HepG2 (cell line): ENCODE data around the gene YKT6. TPM values are rescaled to one million over a fixed set of nuclear protein-coding genes. Genes with fewer than 3 reads are reported as not detected.

Experiments
- AKAP8 ChIP-seq: sonication (generic); formaldehyde crosslinking; IDR thresholded peaks from 2 replicates; pipeline ENCODE4 v1.5.1; 2020; ENCODE audit warnings: mild to moderate bottlenecking, missing genetic modification reagents
- HDAC2 ChIP-seq: sonication (generic); formaldehyde crosslinking; IDR thresholded peaks from 2 replicates; pipeline ENCODE4 v1.4.0; 2020; ENCODE audit warnings: missing genetic modification reagents
- NFYC ChIP-seq: IDR thresholded peaks from 2 replicates; pipeline ENCODE4 v1.6.1; 2016; ENCODE audit warnings: missing genetic modification reagents, missing compliant biosample characterization
- PHF8 ChIP-seq: sonication (generic); formaldehyde crosslinking; IDR thresholded peaks from 2 replicates; pipeline ENCODE4 v1.5.0; 2020; ENCODE audit warnings: missing genetic modification reagents
- SNAPC2 ChIP-seq: sonication (generic); formaldehyde crosslinking; IDR thresholded peaks from 2 replicates; pipeline ENCODE4 v1.8.1; 2022; ENCODE audit warnings: mild to moderate bottlenecking, missing genetic modification reagents
- TSC22D2 ChIP-seq: sonication (generic); formaldehyde crosslinking; IDR thresholded peaks from 2 replicates; pipeline ENCODE4 v1.5.1; 2020; ENCODE audit warnings: missing genetic modification reagents, mild to moderate bottlenecking, borderline replicate concordance
- ZNF503 ChIP-seq: sonication (generic); formaldehyde crosslinking; IDR thresholded peaks from 2 replicates; pipeline ENCODE4 v1.4.0; 2020; ENCODE audit warnings: missing genetic modification reagents
- ZNF607 ChIP-seq: sonication (generic); formaldehyde crosslinking; IDR thresholded peaks from 2 replicates; pipeline ENCODE4 v1.5.1; 2020; ENCODE audit warnings: missing genetic modification reagents, mild to moderate bottlenecking, borderline replicate concordance
- ZNF619 ChIP-seq: sonication (generic); formaldehyde crosslinking; IDR thresholded peaks from 2 replicates; pipeline ENCODE4 v1.4.0; 2020; ENCODE audit warnings: mild to moderate bottlenecking, missing genetic modification reagents
- ZNF781 ChIP-seq: sonication (generic); formaldehyde crosslinking; IDR thresholded peaks from 2 replicates; pipeline ENCODE4 v1.5.1; 2020; ENCODE audit warnings: borderline replicate concordance, mild to moderate bottlenecking, missing genetic modification reagents; ENCODE audit errors: not compliant biosample characterization
- polyA plus RNA-seq, 8 experiments: library from polyadenylated mRNA; depleted of rRNA in 3 of 8; stranded (reverse) in 7 of 8; unstranded in 1 of 8; fragments of >200 nt; fragmentation: Illumina TruSeq in 4 of 8; extraction: Trizol in 4 of 8; gene quantifications; 2 replicates each; pipeline versions ENCODE4 v1.2.1 to v1.2.3, GENCODE V29; 2011 to 2016; ENCODE audit warnings: low read depth in 4 of 8, missing spikeins in 1 of 8, mixed read lengths in 1 of 8; ENCODE audit not compliant: insufficient read depth in 1 of 8
- total RNA-seq, 5 experiments: library from RNA; depleted of rRNA; stranded (reverse); fragments of >200 nt; fragmentation: Illumina TruSeq; extraction: Trizol; gene quantifications; 2 replicates each; pipeline ENCODE4 v1.2.3, GENCODE V29; 2016; ENCODE audit warnings: low read depth in 1 of 5
- TF ChIP-seq, protein P1 (sequence below): sonication (generic); formaldehyde crosslinking; IDR thresholded peaks from 2 replicates; pipeline ENCODE4 v1.4.0; 2020; ENCODE audit warnings: mild to moderate bottlenecking, missing genetic modification reagents
- TF ChIP-seq, protein P2 (sequence below), 2 experiments: sonication (generic) in 1 of 2; formaldehyde crosslinking in 1 of 2; IDR thresholded peaks; 2 replicates each; pipeline versions ENCODE4 v1.6.1 to v1.9.0; 2014 to 2022; ENCODE audit warnings: antibody characterized with exemption in 1 of 2, borderline replicate concordance in 1 of 2, inconsistent platforms in 1 of 2, low read depth in 1 of 2, missing genetic modification reagents in 1 of 2
- TF ChIP-seq, protein P3 (sequence below): sonication (generic); formaldehyde crosslinking; IDR thresholded peaks from 2 replicates; pipeline ENCODE4 v1.4.0; 2020; ENCODE audit warnings: mild to moderate bottlenecking, missing genetic modification reagents

Gene YKT6
- total and polyA plus RNA-seq, 2 of the 13 experiments (the other 11 are each of a cell fraction or from before 2014, with no cell fraction given) = 52.2 to 60.3 TPM

GRCh38 chr7:44200699-44201461 lies at the start of gene YKT6 (continued):
- TF ChIP-seq ZNF503 (CRISPR knock-in tag) = peak; percentile 41; the same call in 1 of the 2 replicates
- TF ChIP-seq ZNF607 (CRISPR knock-in tag) = peak; percentile 74; the same call in 1 of the 2 replicates
- TF ChIP-seq AKAP8 (CRISPR knock-in tag) = peak; percentile 68
- TF ChIP-seq ZNF781 (CRISPR knock-in tag) = no peak
- TF ChIP-seq PHF8 (CRISPR knock-in tag) = peak; percentile 87
- TF ChIP-seq HDAC2 (CRISPR knock-in tag) = peak; percentile 56
- 0 out of 2 replicates have a peak, but pooled peaks have one; percentile 24 for TF ChIP-seq SNAPC2 (CRISPR knock-in tag)
- TF ChIP-seq, protein P1, sequence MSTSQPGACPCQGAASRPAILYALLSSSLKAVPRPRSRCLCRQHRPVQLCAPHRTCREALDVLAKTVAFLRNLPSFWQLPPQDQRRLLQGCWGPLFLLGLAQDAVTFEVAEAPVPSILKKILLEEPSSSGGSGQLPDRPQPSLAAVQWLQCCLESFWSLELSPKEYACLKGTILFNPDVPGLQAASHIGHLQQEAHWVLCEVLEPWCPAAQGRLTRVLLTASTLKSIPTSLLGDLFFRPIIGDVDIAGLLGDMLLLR = peak; percentile 66
- peak; percentile 71; the same call in 1 of the 2 replicates for TF ChIP-seq TSC22D2 (CRISPR knock-in tag)
- peak; percentile 87 for TF ChIP-seq ZNF619 (CRISPR knock-in tag)
- TF ChIP-seq, protein P2, sequence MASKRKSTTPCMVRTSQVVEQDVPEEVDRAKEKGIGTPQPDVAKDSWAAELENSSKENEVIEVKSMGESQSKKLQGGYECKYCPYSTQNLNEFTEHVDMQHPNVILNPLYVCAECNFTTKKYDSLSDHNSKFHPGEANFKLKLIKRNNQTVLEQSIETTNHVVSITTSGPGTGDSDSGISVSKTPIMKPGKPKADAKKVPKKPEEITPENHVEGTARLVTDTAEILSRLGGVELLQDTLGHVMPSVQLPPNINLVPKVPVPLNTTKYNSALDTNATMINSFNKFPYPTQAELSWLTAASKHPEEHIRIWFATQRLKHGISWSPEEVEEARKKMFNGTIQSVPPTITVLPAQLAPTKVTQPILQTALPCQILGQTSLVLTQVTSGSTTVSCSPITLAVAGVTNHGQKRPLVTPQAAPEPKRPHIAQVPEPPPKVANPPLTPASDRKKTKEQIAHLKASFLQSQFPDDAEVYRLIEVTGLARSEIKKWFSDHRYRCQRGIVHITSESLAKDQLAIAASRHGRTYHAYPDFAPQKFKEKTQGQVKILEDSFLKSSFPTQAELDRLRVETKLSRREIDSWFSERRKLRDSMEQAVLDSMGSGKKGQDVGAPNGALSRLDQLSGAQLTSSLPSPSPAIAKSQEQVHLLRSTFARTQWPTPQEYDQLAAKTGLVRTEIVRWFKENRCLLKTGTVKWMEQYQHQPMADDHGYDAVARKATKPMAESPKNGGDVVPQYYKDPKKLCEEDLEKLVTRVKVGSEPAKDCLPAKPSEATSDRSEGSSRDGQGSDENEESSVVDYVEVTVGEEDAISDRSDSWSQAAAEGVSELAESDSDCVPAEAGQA (IDR thresholded peaks at IDR 0.05; ENCODE audit: low read depth) = peak; percentile 72; the same call in 1 of the 2 replicates
- TF ChIP-seq, protein P2 (CRISPR knock-in tag; IDR thresholded peaks at IDR 0.05; ENCODE audit: borderline replicate concordance) = no peak
- TF ChIP-seq, protein P3, sequence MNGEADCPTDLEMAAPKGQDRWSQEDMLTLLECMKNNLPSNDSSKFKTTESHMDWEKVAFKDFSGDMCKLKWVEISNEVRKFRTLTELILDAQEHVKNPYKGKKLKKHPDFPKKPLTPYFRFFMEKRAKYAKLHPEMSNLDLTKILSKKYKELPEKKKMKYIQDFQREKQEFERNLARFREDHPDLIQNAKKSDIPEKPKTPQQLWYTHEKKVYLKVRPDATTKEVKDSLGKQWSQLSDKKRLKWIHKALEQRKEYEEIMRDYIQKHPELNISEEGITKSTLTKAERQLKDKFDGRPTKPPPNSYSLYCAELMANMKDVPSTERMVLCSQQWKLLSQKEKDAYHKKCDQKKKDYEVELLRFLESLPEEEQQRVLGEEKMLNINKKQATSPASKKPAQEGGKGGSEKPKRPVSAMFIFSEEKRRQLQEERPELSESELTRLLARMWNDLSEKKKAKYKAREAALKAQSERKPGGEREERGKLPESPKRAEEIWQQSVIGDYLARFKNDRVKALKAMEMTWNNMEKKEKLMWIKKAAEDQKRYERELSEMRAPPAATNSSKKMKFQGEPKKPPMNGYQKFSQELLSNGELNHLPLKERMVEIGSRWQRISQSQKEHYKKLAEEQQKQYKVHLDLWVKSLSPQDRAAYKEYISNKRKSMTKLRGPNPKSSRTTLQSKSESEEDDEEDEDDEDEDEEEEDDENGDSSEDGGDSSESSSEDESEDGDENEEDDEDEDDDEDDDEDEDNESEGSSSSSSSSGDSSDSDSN (CRISPR knock-in tag) = peak; percentile 89
- TF ChIP-seq NFYC (CRISPR knock-in tag) = no peak
